T-cell (primary cell): ENCODE data around the gene DGKH. TPM values are rescaled to one million over a fixed set of nuclear protein-coding genes. Genes with fewer than 3 reads are reported as not detected.

Experiments used
- ATAC-seq, 4 experiments: fragments of 200-7000 bp in 3 of 4; fragments of 150-1000 bp in 1 of 4; cut with Tn5 transposase; replicated peaks in 1 of 4; 1 replicate in 3 of 4; 2 replicates in 1 of 4; pipeline ENCODE4 v1.10.0; 2021; ENCODE audit warnings: moderate library complexity in 3 of 4, mild to moderate bottlenecking in 2 of 4, moderate number of reproducible peaks in 1 of 4
- CTCF ChIA-PET, 2 donors: fragments of 300-600 bp; sonication (Branson Sonifier 250); formaldehyde crosslinking; loops; one replicate each; lab custom pipeline; 2022; ENCODE audit warnings: antibody characterized with exemption in 2 of 2; lab: Charles Lee
- POLR2A ChIA-PET, 2 donors: fragments of 300-600 bp; sonication (Branson Sonifier 250); formaldehyde crosslinking; loops; one replicate each; lab custom pipeline; 2022; ENCODE audit warnings: antibody characterized with exemption in 2 of 2; lab: Charles Lee
- DNase-seq, 35 experiments: peaks; one replicate each; pipeline versions ENCODE4 v3.0.0 to v3.0.0-alpha.2; 2013 to 2023
- H3K27ac ChIP-seq: one replicate; pipeline ENCODE4 v1.5.1; 2013; ENCODE audit warnings: low read length
- H3K27me3 ChIP-seq, 2 experiments: replicated peaks in 1 of 2; 1 replicate in 1 of 2; 2 replicates in 1 of 2; pipeline versions ENCODE4 v1.6.1 to v1.7.0; 2013; ENCODE audit warnings: low read length in 1 of 2, mixed read lengths in 1 of 2; ENCODE audit not compliant: control insufficient read depth in 2 of 2, insufficient read depth in 2 of 2; ENCODE audit errors: extremely low read depth in 1 of 2
- H3K36me3 ChIP-seq, 2 donors: 1 replicate in 1 of 2; 2 replicates in 1 of 2; pipeline versions ENCODE4 v1.6.1 to v1.7.0; 2013; ENCODE audit warnings: low read length in 1 of 2; ENCODE audit not compliant: control insufficient read depth in 2 of 2, insufficient read depth in 1 of 2; ENCODE audit errors: extremely low read depth in 1 of 2
- H3K4me1 ChIP-seq, 2 experiments: 1 replicate in 1 of 2; 2 replicates in 1 of 2; pipeline versions ENCODE4 v1.6.1 to v1.7.0; 2013; ENCODE audit warnings: low read length in 2 of 2, mixed read lengths in 1 of 2; ENCODE audit not compliant: insufficient read depth in 2 of 2, control insufficient read depth in 1 of 2; ENCODE audit errors: extremely low read depth in 1 of 2
- H3K4me3 ChIP-seq, 2 donors: 1 replicate in 1 of 2; 2 replicates in 1 of 2; pipeline versions ENCODE4 v1.5.1 to v1.7.0; 2013; ENCODE audit warnings: mild to moderate bottlenecking in 2 of 2, low read length in 1 of 2, moderate library complexity in 1 of 2; ENCODE audit not compliant: control insufficient read depth in 1 of 2; ENCODE audit errors: extremely low read depth in 1 of 2
- H3K9me3 ChIP-seq: 2 replicates; pipeline ENCODE4 v1.7.0; 2013
- H3K27ac Mint-ChIP-seq, 2 donors: one replicate each; pipeline ENCODE4 v1.8.0; 2020 to 2021; ENCODE audit warnings: mild to moderate bottlenecking in 2 of 2, mixed read lengths in 2 of 2
- H3K27me3 Mint-ChIP-seq, 2 donors: one replicate each; pipeline ENCODE4 v1.8.0; 2021 to 2022; ENCODE audit warnings: mixed read lengths in 2 of 2
- H3K36me3 Mint-ChIP-seq: one replicate; pipeline ENCODE4 v1.8.0; 2021; ENCODE audit warnings: mixed read lengths
- H3K4me1 Mint-ChIP-seq, 3 donors: one replicate each; pipeline ENCODE4 v1.8.0; 2020 to 2022; ENCODE audit warnings: mixed read lengths in 3 of 3, mild to moderate bottlenecking in 1 of 3
- H3K4me3 Mint-ChIP-seq, 3 donors: one replicate each; pipeline ENCODE4 v1.8.0; 2020 to 2022; ENCODE audit warnings: mild to moderate bottlenecking in 3 of 3, mixed read lengths in 3 of 3, moderate library complexity in 3 of 3
- H3K9me3 Mint-ChIP-seq, 3 donors: one replicate each; pipeline ENCODE4 v1.8.0; 2020 to 2022; ENCODE audit warnings: mixed read lengths in 3 of 3
- WGBS: methylation state at CpG from one replicate; pipeline ENCODE4 v1.1.5; 2013; ENCODE audit warnings: missing lambda C conversion rate; ENCODE audit not compliant: insufficient coverage; 5-methylcytosine and 5-hydroxymethylcytosine counted together
- total RNA-seq, 35 experiments: library from RNA in 6 of 35; stranded (reverse) in 6 of 35; fragments of 120-200 nt in 1 of 35; gene quantifications; one replicate each; pipeline versions ENCODE4 v1.2.1 to v1.2.4 and lab custom pipeline; 2013 to 2026

The DGKH gene
- total RNA-seq, 5 donors from 2014 or later (not counting 1 experiment from before 2014, with no cell fraction given), result 8.6 to 14.6 (median 8.8) TPM

- Mint-ChIP-seq H3K4me3 (no peak overlapping the region), H3K9me3 (peaks cover 0 to 5% (median 3%) of the 10 kb centered on the region in 3 donors), H3K4me1 (peaks cover 7 to 21% (median 9%) of the 10 kb centered on the region in 3 donors), H3K27ac (no peak overlapping the region), H3K27me3 (no peaks in the 10 kb centered on the region), H3K36me3 (no peaks in the 10 kb centered on the region)
- no peak overlapping the region for H3K4me3 ChIP-seq
- ChIA-PET POLR2A (no interaction called here), CTCF (no interaction called here)
- H3K27me3 ChIP-seq, result no peaks in the 10 kb centered on the region
- WGBS, result 100% methylated on average over 1 of the region's 3 CpGs
- H3K36me3 ChIP-seq, result peaks cover 0 to 2% of the 10 kb centered on the region in 2 donors
- DNase-seq (no peak), ATAC-seq (no peak)
- no peaks in the 10 kb centered on the region for H3K4me1 ChIP-seq
- H3K27ac ChIP-seq, result no peak overlapping the region
- no peaks in the 10 kb centered on the region for H3K9me3 ChIP-seq
Measured at GRCh38 chr13:42101821-42102585, 53.6 kb downstream of the DGKH start.

GRCh38 chr13:42102961-42103865, 54.8 kb downstream of the DGKH start:
- ChIA-PET POLR2A (no interaction called here), CTCF (interaction anchor here (0.5 kb wide), 3 partner anchors 271 to 811 kb away, joined by 3 to 6 read pairs (median 3); no protein-coding TSS in a partner anchor)
- Histone ChIP-seq H3K4me3 (no peak overlapping the region), H3K4me1 (no peaks in the 10 kb centered on the region), H3K36me3 (peaks cover 0 to 2% of the 10 kb centered on the region in 2 donors), H3K27me3 (no peaks in the 10 kb centered on the region), H3K27ac (no peak overlapping the region), H3K9me3 (no peaks in the 10 kb centered on the region)
- H3K4me1 Mint-ChIP-seq, result peaks cover 7 to 21% (median 9%) of the 10 kb centered on the region in 3 donors
- no peak for DNase-seq
- no peaks in the 10 kb centered on the region for H3K27me3 Mint-ChIP-seq
- H3K4me3 Mint-ChIP-seq, result no peak overlapping the region
- peaks cover 0 to 5% (median 3%) of the 10 kb centered on the region in 3 donors for H3K9me3 Mint-ChIP-seq
- H3K27ac Mint-ChIP-seq, result no peak overlapping the region
- no peak for ATAC-seq
- no peaks in the 10 kb centered on the region for H3K36me3 Mint-ChIP-seq
- WGBS, result 85% methylated on average over 3 of the region's 5 CpGs

- H3K4me1 ChIP-seq, result no peaks in the 10 kb centered on the region
- Mint-ChIP-seq H3K9me3 (peaks cover 0 to 5% (median 3%) of the 10 kb centered on the region in 3 donors), H3K36me3 (no peaks in the 10 kb centered on the region), H3K4me3 (no peak overlapping the region), H3K4me1 (peaks cover 9 to 25% (median 10%) of the 10 kb centered on the region in 3 donors), H3K27ac (no peak overlapping the region), H3K27me3 (no peaks in the 10 kb centered on the region)
- ATAC-seq (no peak), DNase-seq (no peak)
- H3K9me3 ChIP-seq, result no peaks in the 10 kb centered on the region
- WGBS, result 93% methylated on average over 3 of the region's 4 CpGs
- CTCF ChIA-PET, result interaction anchor here in 1 of 2 donors (1.0 to 4.2 kb wide), 2 partner anchors 12 to 438 kb away, joined by 3 to 15 read pairs; no protein-coding TSS in a partner anchor
- no peaks in the 10 kb centered on the region for H3K27me3 ChIP-seq
- H3K27ac ChIP-seq, result no peak overlapping the region
- POLR2A ChIA-PET, result no interaction called here
- peaks cover 0 to 2% of the 10 kb centered on the region in 2 donors for H3K36me3 ChIP-seq
- no peak overlapping the region for H3K4me3 ChIP-seq
Measured at GRCh38 chr13:42106998-42107397, 58.5 kb downstream of the DGKH start.

- DNase-seq (no peak), ATAC-seq (no peak)
- WGBS, result 90% methylated on average over 5 of the region's 5 CpGs
- Mint-ChIP-seq H3K27ac (no peak overlapping the region), H3K4me1 (peaks cover 9 to 22% (median 10%) of the 10 kb centered on the region in 3 donors), H3K9me3 (peaks cover 0 to 5% (median 3%) of the 10 kb centered on the region in 3 donors), H3K36me3 (no peaks in the 10 kb centered on the region), H3K27me3 (no peaks in the 10 kb centered on the region), H3K4me3 (no peak overlapping the region)
- Histone ChIP-seq H3K27me3 (no peaks in the 10 kb centered on the region), H3K9me3 (no peaks in the 10 kb centered on the region), H3K4me1 (no peaks in the 10 kb centered on the region), H3K36me3 (peaks cover 0 to 2% of the 10 kb centered on the region in 2 donors), H3K4me3 (no peak overlapping the region), H3K27ac (no peak overlapping the region)
- CTCF ChIA-PET, result interaction anchor here in 1 of 2 donors (4.2 kb wide), 1 partner anchor 438 kb away, joined by 15 read pairs; no protein-coding TSS in a partner anchor
- POLR2A ChIA-PET, result no interaction called here
Measured at GRCh38 chr13:42107421-42107820, 59.0 kb downstream of the DGKH start.

GRCh38 chr13:42108217-42108616, 59.8 kb downstream of the DGKH start:
- 98% methylated on average over 4 of the region's 4 CpGs for WGBS
- CTCF ChIA-PET, result interaction anchor here (0.8 to 4.2 kb wide), 4 partner anchors 203 to 648 kb away, joined by 3 to 15 read pairs (median 4); no protein-coding TSS in a partner anchor

GRCh38 chr13:42109957-42110356, 61.5 kb downstream of the DGKH start:
- Mint-ChIP-seq H3K9me3 (no peaks in the 10 kb centered on the region), H3K4me3 (no peak overlapping the region), H3K36me3 (no peaks in the 10 kb centered on the region), H3K27me3 (no peaks in the 10 kb centered on the region), H3K27ac (no peak overlapping the region), H3K4me1 (peaks cover 8 to 12% (median 11%) of the 10 kb centered on the region in 3 donors)
- DNase-seq, result peak in 1 of 35 experiments; percentile 2
- POLR2A ChIA-PET, result no interaction called here
- CTCF ChIA-PET, result interaction anchor here (0.7 kb wide), 2 partner anchors 441 kb away, joined by 3 to 4 read pairs; no protein-coding TSS in a partner anchor
- no peaks in the 10 kb centered on the region for H3K36me3 ChIP-seq
- no peak for ATAC-seq
- no peak overlapping the region for H3K4me3 ChIP-seq
- no peaks in the 10 kb centered on the region for H3K9me3 ChIP-seq
- no peaks in the 10 kb centered on the region for H3K27me3 ChIP-seq
- 100% methylated on average over 1 of the region's 2 CpGs for WGBS
- H3K27ac ChIP-seq, result no peak overlapping the region
- H3K4me1 ChIP-seq, result no peaks in the 10 kb centered on the region

More at GRCh38 chr13:42108217-42108616, 59.8 kb downstream of the DGKH start:
- no peaks in the 10 kb centered on the region for H3K4me1 ChIP-seq
- DNase-seq (no peak), ATAC-seq (no peak)
- no peak overlapping the region for H3K27ac Mint-ChIP-seq
- H3K4me3 Mint-ChIP-seq, result no peak overlapping the region
- H3K36me3 ChIP-seq, result no peaks in the 10 kb centered on the region
- H3K9me3 Mint-ChIP-seq, result peaks cover 0 to 5% (median 3%) of the 10 kb centered on the region in 3 donors
- POLR2A ChIA-PET, result interaction anchor here in 1 of 2 donors (1.1 kb wide), 1 partner anchor 430 kb away, joined by 4 read pairs; no protein-coding TSS in a partner anchor
- H3K27ac ChIP-seq, result no peak overlapping the region
- H3K36me3 Mint-ChIP-seq, result no peaks in the 10 kb centered on the region
- peaks cover 9 to 15% (median 10%) of the 10 kb centered on the region in 3 donors for H3K4me1 Mint-ChIP-seq
- H3K27me3 ChIP-seq, result no peaks in the 10 kb centered on the region
- no peak overlapping the region for H3K4me3 ChIP-seq
- H3K9me3 ChIP-seq, result no peaks in the 10 kb centered on the region
- H3K27me3 Mint-ChIP-seq, result no peaks in the 10 kb centered on the region
